H9 (cell line): ENCODE data around the gene SF3B1. TPM values are rescaled to one million over a fixed set of nuclear protein-coding genes. Genes with fewer than 3 reads are reported as not detected.

Experiments
- DNase-seq: peaks from one replicate; pipeline ENCODE4 v3.0.0-alpha.2; 2017
- H2AFZ ChIP-seq: one replicate; pipeline ENCODE4 v1.6.1; 2013; ENCODE audit warnings: mild to moderate bottlenecking, low read length, control low read depth, moderate library complexity
- H2AK5ac ChIP-seq: 2 replicates; pipeline ENCODE4 v1.6.1; 2013; ENCODE audit warnings: low read length, control low read depth, mixed read lengths; ENCODE audit not compliant: insufficient read length
- H2BK120ac ChIP-seq: one replicate; pipeline ENCODE4 v1.6.1; 2013; ENCODE audit warnings: low read depth, mild to moderate bottlenecking, low read length, control low read depth, inconsistent platforms; ENCODE audit not compliant: poor library complexity, severe bottlenecking
- H2BK12ac ChIP-seq: 2 replicates; pipeline ENCODE4 v1.6.1; 2013; ENCODE audit warnings: low read length, control low read depth, mixed read lengths, low read depth; ENCODE audit not compliant: insufficient read length
- H2BK15ac ChIP-seq: 2 replicates; pipeline ENCODE4 v1.6.1; 2013; ENCODE audit warnings: low read depth, low read length, control low read depth
- H2BK20ac ChIP-seq: one replicate; pipeline ENCODE4 v1.6.1; 2013; ENCODE audit warnings: low read depth, mild to moderate bottlenecking, low read length, control low read depth, inconsistent platforms; ENCODE audit not compliant: poor library complexity, severe bottlenecking
- H2BK5ac ChIP-seq: 2 replicates; pipeline ENCODE4 v1.6.1; 2013; ENCODE audit warnings: low read length, control low read depth, mixed read lengths; ENCODE audit not compliant: insufficient read length
- H3K14ac ChIP-seq: 2 replicates; pipeline ENCODE4 v1.6.1; 2013; ENCODE audit warnings: low read length, control low read depth; ENCODE audit not compliant: insufficient read depth
- H3K18ac ChIP-seq: 2 replicates; pipeline ENCODE4 v1.6.1; 2013; ENCODE audit warnings: low read depth, mild to moderate bottlenecking, mixed read lengths, low read length, control low read depth; ENCODE audit not compliant: insufficient read length
- H3K23ac ChIP-seq: 2 replicates; pipeline ENCODE4 v1.6.1; 2013; ENCODE audit warnings: low read length, control low read depth, mixed read lengths, low read depth; ENCODE audit not compliant: insufficient read length
- H3K23me2 ChIP-seq: 2 replicates; pipeline ENCODE4 v1.6.1; 2013; ENCODE audit warnings: low read depth, mild to moderate bottlenecking, mixed read lengths, low read length, control low read depth; ENCODE audit not compliant: insufficient read length, poor library complexity, severe bottlenecking
- H3K27ac ChIP-seq: 2 replicates; pipeline ENCODE4 v1.5.1; 2013; ENCODE audit warnings: low read length, control low read depth, mixed read lengths, low read depth; ENCODE audit not compliant: insufficient read length
- H3K27me3 ChIP-seq: 2 replicates; pipeline ENCODE4 v1.6.1; 2013; ENCODE audit warnings: low read length, control low read depth, inconsistent platforms; ENCODE audit not compliant: insufficient read depth
- H3K4ac ChIP-seq: 2 replicates; pipeline ENCODE4 v1.6.1; 2013; ENCODE audit warnings: low read depth, mild to moderate bottlenecking, control low read depth, inconsistent platforms, low read length, moderate library complexity
- H3K4me1 ChIP-seq: 2 replicates; pipeline ENCODE4 v1.6.1; 2013; ENCODE audit warnings: low read length, control low read depth, inconsistent platforms; ENCODE audit not compliant: insufficient read depth
- H3K4me2 ChIP-seq: 2 replicates; pipeline ENCODE4 v1.6.1; 2013; ENCODE audit warnings: low read length, control low read depth, mixed read lengths; ENCODE audit not compliant: insufficient read length, insufficient read depth
- H3K56ac ChIP-seq: 2 replicates; pipeline ENCODE4 v1.6.1; 2013; ENCODE audit warnings: low read depth, mild to moderate bottlenecking, mixed read lengths, low read length, control low read depth; ENCODE audit not compliant: insufficient read length
- H3K79me1 ChIP-seq: 2 replicates; pipeline ENCODE4 v1.6.1; 2013; ENCODE audit warnings: low read depth, mild to moderate bottlenecking, moderate library complexity, low read length, control low read depth, inconsistent platforms; ENCODE audit not compliant: insufficient read depth, poor library complexity, severe bottlenecking
- H3K79me2 ChIP-seq: 2 replicates; pipeline ENCODE4 v1.6.1; 2013; ENCODE audit warnings: low read length, control low read depth, inconsistent platforms; ENCODE audit not compliant: insufficient read depth
- H3K9ac ChIP-seq: 2 replicates; pipeline ENCODE4 v1.6.1; 2013; ENCODE audit warnings: low read length, control low read depth, mixed read lengths; ENCODE audit not compliant: insufficient read length; ENCODE audit errors: extremely low read depth
- H3K9me3 ChIP-seq: one replicate; pipeline ENCODE4 v1.6.1; 2013; ENCODE audit warnings: low read depth, low read length, inconsistent platforms; ENCODE audit not compliant: control insufficient read depth
- H3T11ph ChIP-seq: one replicate; pipeline ENCODE4 v1.6.1; 2013; ENCODE audit warnings: mild to moderate bottlenecking, low read length, control low read depth, inconsistent platforms
- H4K20me1 ChIP-seq: one replicate; pipeline ENCODE4 v1.6.1; 2013; ENCODE audit not compliant: control insufficient read depth, insufficient read length, insufficient read depth
- H4K5ac ChIP-seq: 2 replicates; pipeline ENCODE4 v1.6.1; 2013; ENCODE audit warnings: low read depth, mild to moderate bottlenecking, mixed read lengths, low read length, control low read depth; ENCODE audit not compliant: insufficient read length
- H4K8ac ChIP-seq: replicated peaks from 2 replicates; pipeline ENCODE4 v1.6.1; 2013; ENCODE audit warnings: low read length, control low read depth, mixed read lengths, low read depth; ENCODE audit not compliant: insufficient read length
- H4K91ac ChIP-seq: 2 replicates; pipeline ENCODE4 v1.6.1; 2013; ENCODE audit warnings: low read depth, mild to moderate bottlenecking, moderate library complexity, mixed read lengths, low read length, control low read depth; ENCODE audit not compliant: insufficient read length
- H3K27ac Mint-ChIP-seq, 3 experiments: 2 replicates in 2 of 3; 3 replicates in 1 of 3; pipeline ENCODE4 v1.8.0; 2020 to 2021; ENCODE audit warnings: mixed read lengths in 3 of 3, mild to moderate bottlenecking in 1 of 3, moderate library complexity in 1 of 3
- H3K27me3 Mint-ChIP-seq: 2 replicates; pipeline ENCODE4 v1.8.0; 2021; ENCODE audit warnings: low read depth, mild to moderate bottlenecking, moderate library complexity, mixed read lengths
- H3K36me3 Mint-ChIP-seq, 3 experiments: 2 replicates in 2 of 3; 3 replicates in 1 of 3; pipeline ENCODE4 v1.8.0; 2020 to 2021; ENCODE audit warnings: low read depth in 3 of 3, mixed read lengths in 3 of 3; ENCODE audit not compliant: insufficient read depth in 1 of 3
- H3K4me1 Mint-ChIP-seq, 2 experiments: 2 replicates each; pipeline ENCODE4 v1.8.0; 2020; ENCODE audit warnings: mixed read lengths in 2 of 2
- H3K4me3 Mint-ChIP-seq, 2 experiments: 2 replicates in 1 of 2; 3 replicates in 1 of 2; pipeline ENCODE4 v1.8.0; 2020 to 2021; ENCODE audit warnings: mild to moderate bottlenecking in 2 of 2, mixed read lengths in 2 of 2, moderate library complexity in 1 of 2
- H3K9me3 Mint-ChIP-seq, 2 experiments: 2 replicates in 1 of 2; 3 replicates in 1 of 2; pipeline ENCODE4 v1.8.0; 2020; ENCODE audit warnings: mild to moderate bottlenecking in 2 of 2, mixed read lengths in 2 of 2, moderate library complexity in 1 of 2
- WGBS: extraction: QIAGEN DNeasy Blood & Tissue Kit; methylation state at CpG from one replicate; pipeline ENCODE4 v1.1.7; 2013; ENCODE audit warnings: missing lambda C conversion rate, low lambda C conversion rate, mixed read lengths; ENCODE audit not compliant: insufficient read length; ENCODE audit errors: extremely low coverage; 5-methylcytosine and 5-hydroxymethylcytosine counted together
- total RNA-seq: library from RNA; stranded (reverse); gene quantifications from 2 replicates; pipeline ENCODE4 v1.2.1, GENCODE V29; 2021
- TF ChIP-seq, protein P1 (sequence below): fragments of 200-600 bp; sonication (generic); conservative IDR thresholded peaks from 3 replicates; pipeline ENCODE4 v1.8.0; 2021; ENCODE audit warnings: antibody characterized with exemption, mild to moderate bottlenecking

Gene SF3B1
- total RNA-seq, 1 experiment from 2014 or later, result 278 TPM

DNA sequence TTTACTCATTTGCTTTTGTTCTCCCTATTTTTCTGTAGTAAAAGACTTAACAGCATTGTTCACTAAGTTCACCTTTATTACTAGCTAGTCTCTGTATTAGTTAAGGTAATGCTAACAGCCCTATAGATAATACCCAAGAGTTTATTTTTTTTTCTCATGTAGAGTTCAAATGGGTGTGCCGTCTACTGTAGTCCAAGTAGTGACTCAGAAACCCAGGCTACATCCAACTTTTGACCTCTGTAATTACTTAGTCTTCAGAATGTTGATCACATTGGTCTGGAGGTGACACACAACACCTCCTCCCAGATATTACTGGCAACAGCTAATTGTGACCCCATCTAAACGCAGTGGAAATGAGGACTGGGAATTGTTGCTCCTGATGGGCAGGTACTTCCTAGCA is 26.2 kb upstream of the SF3B1 start:
- peaks cover 8% of the 10 kb centered on the region; the same call in 1 of the 2 replicates for H3K79me2 ChIP-seq

More for the DNA sequence above, 26.2 kb upstream of the SF3B1 start:
- Mint-ChIP-seq H3K27me3 (no peaks in the 10 kb centered on the region), H3K9me3 (no peaks in the 10 kb centered on the region), H3K27ac (0 out of 7 replicates have a peak overlapping the region, but pooled peaks of 1 of the 3 experiments have one; percentile 47), H3K4me3 (no peak overlapping the region), H3K36me3 (peaks cover 5 to 32% (median 18%) of the 10 kb centered on the region in 3 experiments; a peak in 5 of 7 replicates), H3K4me1 (no peaks in the 10 kb centered on the region)
- Histone ChIP-seq H3K18ac (no peak overlapping the region), H2AK5ac (no peak overlapping the region), H2BK120ac (no peak overlapping the region), H3K79me1 (peaks cover 4% of the 10 kb centered on the region), H3T11ph (no peak overlapping the region), H3K27me3 (no peaks in the 10 kb centered on the region), H2BK5ac (no peak overlapping the region), H3K27ac (no peak overlapping the region), H3K56ac (no peak overlapping the region), H2BK12ac (no peak overlapping the region), H4K20me1 (no peaks in the 10 kb centered on the region), H3K23me2 (no peaks in the 10 kb centered on the region), H2AFZ (no peak overlapping the region), H3K23ac (no peak overlapping the region), H2BK15ac (no peak overlapping the region), H3K9ac (no peak overlapping the region), H4K5ac (no peak overlapping the region), H3K9me3 (no peaks in the 10 kb centered on the region), H4K8ac (no peak overlapping the region), H2BK20ac (no peak overlapping the region), H3K4me2 (no peak overlapping the region), H3K4me1 (no peaks in the 10 kb centered on the region), H3K4ac (no peak overlapping the region), H4K91ac (no peak overlapping the region), H3K14ac (no peak overlapping the region)
- TF ChIP-seq, protein P1, sequence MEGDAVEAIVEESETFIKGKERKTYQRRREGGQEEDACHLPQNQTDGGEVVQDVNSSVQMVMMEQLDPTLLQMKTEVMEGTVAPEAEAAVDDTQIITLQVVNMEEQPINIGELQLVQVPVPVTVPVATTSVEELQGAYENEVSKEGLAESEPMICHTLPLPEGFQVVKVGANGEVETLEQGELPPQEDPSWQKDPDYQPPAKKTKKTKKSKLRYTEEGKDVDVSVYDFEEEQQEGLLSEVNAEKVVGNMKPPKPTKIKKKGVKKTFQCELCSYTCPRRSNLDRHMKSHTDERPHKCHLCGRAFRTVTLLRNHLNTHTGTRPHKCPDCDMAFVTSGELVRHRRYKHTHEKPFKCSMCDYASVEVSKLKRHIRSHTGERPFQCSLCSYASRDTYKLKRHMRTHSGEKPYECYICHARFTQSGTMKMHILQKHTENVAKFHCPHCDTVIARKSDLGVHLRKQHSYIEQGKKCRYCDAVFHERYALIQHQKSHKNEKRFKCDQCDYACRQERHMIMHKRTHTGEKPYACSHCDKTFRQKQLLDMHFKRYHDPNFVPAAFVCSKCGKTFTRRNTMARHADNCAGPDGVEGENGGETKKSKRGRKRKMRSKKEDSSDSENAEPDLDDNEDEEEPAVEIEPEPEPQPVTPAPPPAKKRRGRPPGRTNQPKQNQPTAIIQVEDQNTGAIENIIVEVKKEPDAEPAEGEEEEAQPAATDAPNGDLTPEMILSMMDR, result no peak
- no CpG with 5 or more reads among the region's 2 CpGs for WGBS
- DNase-seq, result no peak
